Body of pancreas (tissue), 4 donors: ENCODE measurements around the gene MFAP1.

Source experiments
- CTCF ChIP-seq, 7 experiments: fragments of 450-650 bp in 4 of 7; fragments of 200-600 bp in 3 of 7; sonication (generic) in 3 of 7; IDR thresholded peaks; one replicate each; pipeline ENCODE4 v1.5.1; 2016 to 2019; ENCODE audit warnings: antibody characterized with exemption in 7 of 7
- POLR2A ChIP-seq, 3 donors: fragments of 450-650 bp; IDR thresholded peaks; one replicate each; pipeline ENCODE4 v1.6.1; 2016; ENCODE audit warnings: antibody characterized with exemption in 3 of 3, mild to moderate bottlenecking in 2 of 3

- no peak for TF ChIP-seq CTCF (IDR thresholded peaks at IDR 0.05)
- no peak for TF ChIP-seq POLR2A (IDR thresholded peaks at IDR 0.05)
Measured at GRCh38 chr15:43828061-43828657, 3.7 kb upstream of the MFAP1 start.
